Psoas muscle (tissue), 8 donors: ENCODE results near the gene SLC24A3. TPM values are rescaled to one million over a fixed set of nuclear protein-coding genes. Genes with fewer than 3 reads are reported as not detected.

Experiments used
- ATAC-seq, 4 donors: fragments of 200-7000 bp; cut with Tn5 transposase; one replicate each; pipeline ENCODE4 v1.9.1; 2020; ENCODE audit warnings: moderate library complexity in 3 of 4, mild to moderate bottlenecking in 2 of 4
- DNase-seq, 2 donors: peaks; one replicate each; pipeline ENCODE4 v3.0.0-alpha.2; 2020
- H3K27ac ChIP-seq: fragments of 200-600 bp; one replicate; pipeline ENCODE4 v1.8.0; 2022
- H3K27me3 ChIP-seq, 3 donors: fragments of 200-600 bp in 1 of 3; one replicate each; pipeline versions ENCODE4 v1.6.1 to v1.8.0; 2013 to 2022; ENCODE audit warnings: low read length in 2 of 3, mild to moderate bottlenecking in 2 of 3, moderate library complexity in 1 of 3; ENCODE audit not compliant: insufficient read depth in 3 of 3
- H3K36me3 ChIP-seq, 2 donors: fragments of 200-600 bp in 1 of 2; one replicate each; pipeline versions ENCODE4 v1.6.1 to v1.8.0; 2013 to 2022; ENCODE audit warnings: low read depth in 1 of 2, mild to moderate bottlenecking in 1 of 2, moderate library complexity in 1 of 2; ENCODE audit not compliant: insufficient read depth in 1 of 2
- H3K4me1 ChIP-seq: fragments of 200-600 bp; one replicate; pipeline ENCODE4 v1.8.0; 2022
- H3K4me3 ChIP-seq: fragments of 200-600 bp; one replicate; pipeline ENCODE4 v1.8.0; 2022; ENCODE audit warnings: mild to moderate bottlenecking
- H3K9me3 ChIP-seq: fragments of 200-600 bp; one replicate; pipeline ENCODE4 v1.8.0; 2022
- CTCF ChIP-seq: fragments of 200-600 bp; IDR thresholded peaks from one replicate; pipeline ENCODE4 v1.8.0; 2022; ENCODE audit warnings: antibody characterized with exemption
- WGBS, 3 donors: extraction: QIAGEN DNeasy Blood & Tissue Kit; methylation state at CpG; one replicate each; pipeline versions ENCODE4 v1.1.6 to v1.1.7; 2013; 5-methylcytosine and 5-hydroxymethylcytosine counted together
- intact Hi-C, 2 donors: fragments of 100-400 bp; cut with DNase I; formaldehyde crosslinking; loops; one replicate each; pipeline versions ENCODE4 v1.11.0 to v1.14.2; 2022
- polyA plus RNA-seq, 3 donors: library from polyadenylated mRNA; stranded (reverse); fragments of 200-250 nt; gene quantifications; one replicate each; pipeline ENCODE4 v1.2.3, GENCODE V29; 2013
- total RNA-seq, 4 donors: library from RNA; stranded (reverse); fragmentation: NEBNext Ultra II Directional in 2 of 4; extraction: Animal tissue kit (Norgen Biotek cat#: 25700) in 2 of 4; gene quantifications; one replicate each; pipeline versions ENCODE4 v1.2.1 to v1.2.4, GENCODE V29; 2021 to 2023
- donor health status: healthy with polysubstance abuse.
- donor health status: DM: no; HTN: no; CAD: no; lungs with moderate emphysema.
- donor health status: Bipolar disorder and iron deficiency.
- donor health status: healthy.
- donor health status: DM: yes; HTN: yes; CAD: no.
- donor health status: DM: no; HTN: no; CAD: no.
- donor health status: DM: no; HTN: no; CAD: no.
- donor health status: DM: yes; HTN: yes; CAD: no.

Gene SLC24A3
- total and polyA plus RNA-seq, 7 donors: 3.0 to 24.4 (median 8.2) TPM

- no peaks in the 10 kb centered on the region for H3K27me3 ChIP-seq
- DNase-seq (no peak), ATAC-seq (peak; percentile 69 to 82 (median 74))
- no peaks in the 10 kb centered on the region for H3K36me3 ChIP-seq
- 29 to 38% (median 35%) methylated on average over 9 of the region's 9 CpGs for WGBS, 3 donors
- H3K27ac ChIP-seq: peak overlapping the region; percentile 51
- no peaks in the 10 kb centered on the region for H3K9me3 ChIP-seq
- intact Hi-C loops: no loop called here
- no peak for TF ChIP-seq CTCF
- peaks cover 23% of the 10 kb centered on the region for H3K4me1 ChIP-seq
- H3K4me3 ChIP-seq: no peak overlapping the region
Observed at GRCh38 chr20:19602675-19603375, 390.4 kb downstream of the SLC24A3 start.

- H3K27me3 ChIP-seq: no peaks in the 10 kb centered on the region
- H3K36me3 ChIP-seq: no peaks in the 10 kb centered on the region
- DNase-seq: no peak
- H3K4me1 ChIP-seq: peaks cover 23% of the 10 kb centered on the region
- no peak for TF ChIP-seq CTCF
- intact Hi-C loops: no loop called here
- WGBS, 3 donors: 10 to 24% (median 16%) methylated on average over 6 of the region's 6 CpGs
- no peak overlapping the region for H3K4me3 ChIP-seq
- ATAC-seq: peak in 3 of 4 donors; percentile 46 to 72 (median 51)
- H3K27ac ChIP-seq: peak overlapping the region; percentile 51
- no peaks in the 10 kb centered on the region for H3K9me3 ChIP-seq
Observed at GRCh38 chr20:19603376-19603750, 390.9 kb downstream of the SLC24A3 start.

GRCh38 chr20:19605786-19606485 lies 393.5 kb downstream of the SLC24A3 start:
- no peaks in the 10 kb centered on the region for H3K27me3 ChIP-seq
- no peak for TF ChIP-seq CTCF
- no peaks in the 10 kb centered on the region for H3K9me3 ChIP-seq
- no peak overlapping the region for H3K4me3 ChIP-seq
- peaks cover 23% of the 10 kb centered on the region for H3K4me1 ChIP-seq
- H3K36me3 ChIP-seq: no peaks in the 10 kb centered on the region
- ATAC-seq (no peak), DNase-seq (no peak)
- intact Hi-C loops: no loop called here
- no peak overlapping the region for H3K27ac ChIP-seq
- WGBS, 3 donors: 67 to 83% (median 68%) methylated on average over 1 of the region's 1 CpG

- Histone ChIP-seq H3K36me3 (no peaks in the 10 kb centered on the region), H3K27me3 (no peaks in the 10 kb centered on the region), H3K27ac (no peak overlapping the region), H3K4me1 (no peaks in the 10 kb centered on the region), H3K4me3 (no peak overlapping the region), H3K9me3 (no peaks in the 10 kb centered on the region)
- 74 to 76% (median 75%) methylated on average over 2 of the region's 2 CpGs for WGBS, 3 donors
- ATAC-seq: no peak
- no peak for TF ChIP-seq CTCF
- intact Hi-C loops: no loop called here
- no peak for DNase-seq
Observed at GRCh38 chr20:19609642-19610223, 397.3 kb downstream of the SLC24A3 start.
